Liver (tissue), 9 donors: ENCODE data around the gene SPTB. TPM values are rescaled to one million over a fixed set of nuclear protein-coding genes. Genes with fewer than 3 reads are reported as not detected.

Experiments
- DNase-seq: peaks from one replicate; pipeline ENCODE4 v3.0.0-alpha.2; 2017; ENCODE audit warnings: low spot score
- H3K27ac ChIP-seq, 2 donors: one replicate each; pipeline ENCODE4 v1.7.0; 2013; ENCODE audit warnings: inconsistent platforms in 2 of 2, low read length in 2 of 2, control low read depth in 1 of 2, low read depth in 1 of 2, mild to moderate bottlenecking in 1 of 2
- H3K27me3 ChIP-seq, 4 donors: one replicate each; pipeline versions ENCODE4 v1.6.1 to v1.7.0; 2013; ENCODE audit warnings: low read length in 3 of 4, inconsistent platforms in 1 of 4, mild to moderate bottlenecking in 1 of 4, moderate library complexity in 1 of 4; ENCODE audit not compliant: control insufficient read depth in 4 of 4, insufficient read depth in 4 of 4
- H3K36me3 ChIP-seq, 4 donors: one replicate each; pipeline versions ENCODE4 v1.6.1 to v1.7.0; 2013; ENCODE audit warnings: low read length in 3 of 4, mild to moderate bottlenecking in 3 of 4, low read depth in 1 of 4, moderate library complexity in 1 of 4; ENCODE audit not compliant: control insufficient read depth in 4 of 4, insufficient read depth in 3 of 4
- H3K4me1 ChIP-seq, 4 donors: one replicate each; pipeline versions ENCODE4 v1.6.1 to v1.7.0; 2013; ENCODE audit warnings: low read length in 3 of 4, mild to moderate bottlenecking in 3 of 4, moderate library complexity in 1 of 4; ENCODE audit not compliant: control insufficient read depth in 4 of 4, insufficient read depth in 4 of 4
- H3K4me3 ChIP-seq, 3 donors: one replicate each; pipeline versions ENCODE4 v1.6.1 to v1.7.0; 2013; ENCODE audit warnings: low read length in 3 of 3, control low read depth in 1 of 3, low read depth in 1 of 3, mild to moderate bottlenecking in 1 of 3
- H3K9ac ChIP-seq, 2 donors: one replicate each; pipeline ENCODE4 v1.7.0; 2013; ENCODE audit warnings: low read length in 2 of 2, mild to moderate bottlenecking in 2 of 2, moderate library complexity in 2 of 2, control low read depth in 1 of 2, low read depth in 1 of 2
- H3K9me3 ChIP-seq, 4 donors: one replicate each; pipeline versions ENCODE4 v1.6.1 to v1.7.0; 2013; ENCODE audit warnings: low read length in 3 of 4; ENCODE audit not compliant: control insufficient read depth in 4 of 4
- FOXA1 ChIP-seq: IDR thresholded peaks from 2 replicates; pipeline ENCODE4 v1.6.1; 2016; ENCODE audit warnings: antibody characterized with exemption
- FOXA2 ChIP-seq: IDR thresholded peaks from 2 replicates; pipeline ENCODE4 v1.6.1; 2016; ENCODE audit warnings: antibody characterized with exemption
- GABPA ChIP-seq, 2 donors: IDR thresholded peaks in 1 of 2; conservative IDR thresholded peaks in 1 of 2; 2 replicates each; pipeline ENCODE4 v1.6.1; 2016; ENCODE audit warnings: antibody characterized with exemption in 2 of 2, mild to moderate bottlenecking in 1 of 2, moderate library complexity in 1 of 2
- HNF4G ChIP-seq: IDR thresholded peaks from 2 replicates; pipeline ENCODE4 v1.6.1; 2016; ENCODE audit warnings: antibody characterized with exemption
- RXRA ChIP-seq, 2 donors: IDR thresholded peaks; 2 replicates each; pipeline ENCODE4 v1.6.1; 2017 to 2018; ENCODE audit warnings: antibody characterized with exemption in 2 of 2, mild to moderate bottlenecking in 1 of 2
- SP1 ChIP-seq: IDR thresholded peaks from 2 replicates; pipeline ENCODE4 v1.6.1; 2018; ENCODE audit warnings: antibody characterized with exemption, mild to moderate bottlenecking
- TAF1 ChIP-seq: conservative IDR thresholded peaks from 2 replicates; pipeline ENCODE4 v1.6.1; 2016; ENCODE audit warnings: antibody characterized with exemption, mild to moderate bottlenecking
- YY1 ChIP-seq: IDR thresholded peaks from 2 replicates; pipeline ENCODE4 v1.6.1; 2016; ENCODE audit warnings: antibody characterized with exemption, mild to moderate bottlenecking
- WGBS: extraction: QIAGEN DNeasy Blood & Tissue Kit; methylation state at CpG from one replicate; pipeline ENCODE4 v1.1.7; 2013; 5-methylcytosine and 5-hydroxymethylcytosine counted together
- polyA plus RNA-seq, 2 donors: library from polyadenylated mRNA; stranded (reverse) in 1 of 2; unstranded in 1 of 2; fragments of 200-250 nt in 1 of 2; fragments of >200 nt in 1 of 2; fragmentation: Nextera tagmentation in 1 of 2; extraction: Ambion mirVana in 1 of 2; gene quantifications; one replicate each; pipeline versions ENCODE4 v1.2.1 to v1.2.3, GENCODE V29; 2013 to 2015
- total RNA-seq, 2 donors: library from RNA; depleted of rRNA; stranded (reverse); fragments of >200 nt; gene quantifications; one replicate each; pipeline ENCODE4 v1.2.3, GENCODE V29; 2014
- TF ChIP-seq, protein P1 (sequence below): IDR thresholded peaks from 2 replicates; pipeline ENCODE4 v1.6.1; 2016; ENCODE audit warnings: antibody characterized with exemption
- TF ChIP-seq, protein P2 (sequence below): IDR thresholded peaks from 2 replicates; pipeline ENCODE4 v1.6.1; 2016; ENCODE audit warnings: antibody characterized with exemption
- TF ChIP-seq, protein P3 (sequence below): IDR thresholded peaks from 2 replicates; pipeline ENCODE4 v1.6.1; 2016; ENCODE audit warnings: antibody characterized with exemption, mild to moderate bottlenecking
- TF ChIP-seq, protein P4 (sequence below): fragments of 150-350 bp; IDR thresholded peaks from 2 replicates; pipeline ENCODE4 v1.5.1; 2017; ENCODE audit warnings: improper control_type of control experiment, low read depth, low read length; ENCODE audit not compliant: missing input control
- TF ChIP-seq, protein P5 (sequence below): IDR thresholded peaks from 2 replicates; pipeline ENCODE4 v1.6.1; 2016; ENCODE audit warnings: antibody characterized with exemption
- donor health status: healthy.
- donor health status: healthy.
- donor health status: healthy.
- donor health status: healthy.
- donor health status: healthy.

The SPTB gene
- total and polyA plus RNA-seq, 4 donors = 0.12 to 332 (median 0.26) TPM

DNA sequence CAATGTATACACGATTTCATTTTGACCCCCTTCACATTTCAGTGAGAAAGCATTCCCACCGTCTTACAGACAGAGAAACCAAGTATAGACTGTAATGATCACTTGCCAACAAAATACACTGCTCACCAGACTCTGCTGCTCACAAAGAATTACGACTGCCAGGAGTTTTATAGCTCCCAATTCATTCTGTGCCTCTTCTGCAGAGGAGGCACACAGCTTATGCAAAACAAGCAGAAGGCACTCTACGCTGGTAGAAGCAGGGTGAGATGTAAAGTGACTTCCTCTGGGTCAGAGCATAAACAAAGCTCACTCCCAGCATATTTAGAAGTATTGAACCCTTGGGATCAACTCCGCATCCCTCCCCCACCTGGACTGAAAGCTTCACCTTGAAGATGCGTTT, 14.6 kb downstream of the SPTB start:
- 76% methylated on average over 6 of the region's 6 CpGs for WGBS
- no peak for DNase-seq
- H3K9ac ChIP-seq = no peak overlapping the region
- no peaks in the 10 kb centered on the region for H3K9me3 ChIP-seq
- no peaks in the 10 kb centered on the region for H3K36me3 ChIP-seq
- TF ChIP-seq, protein P1, sequence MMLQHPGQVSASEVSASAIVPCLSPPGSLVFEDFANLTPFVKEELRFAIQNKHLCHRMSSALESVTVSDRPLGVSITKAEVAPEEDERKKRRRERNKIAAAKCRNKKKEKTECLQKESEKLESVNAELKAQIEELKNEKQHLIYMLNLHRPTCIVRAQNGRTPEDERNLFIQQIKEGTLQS = no peak
- no peak for TF ChIP-seq SP1
- H3K4me1 ChIP-seq = no peaks in the 10 kb centered on the region
- H3K27me3 ChIP-seq = no peaks in the 10 kb centered on the region
- no peak overlapping the region for H3K27ac ChIP-seq
- H3K4me3 ChIP-seq = no peak overlapping the region

DNA sequence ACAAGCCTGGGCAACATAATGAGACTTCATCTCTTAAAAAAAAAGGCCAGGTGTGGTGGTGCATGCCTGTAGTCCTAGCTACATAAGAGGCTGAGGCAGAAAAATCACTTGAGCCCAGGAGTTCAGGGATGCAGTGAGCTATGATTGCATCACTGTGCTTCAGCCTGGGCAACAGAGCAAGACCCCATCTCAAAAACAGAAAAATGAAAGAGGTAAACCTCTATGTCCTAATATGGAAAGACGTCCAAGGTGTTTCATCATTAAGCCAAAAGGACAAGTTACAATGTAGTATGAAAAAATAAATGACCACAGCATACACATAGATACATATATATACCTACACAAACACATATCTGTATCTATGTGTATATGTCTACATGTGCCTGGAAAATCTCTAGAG, 15.4 kb downstream of the SPTB start:
- no peak overlapping the region for H3K27ac ChIP-seq
- no peaks in the 10 kb centered on the region for H3K9me3 ChIP-seq
- H3K9ac ChIP-seq = no peak overlapping the region
- TF ChIP-seq, protein P2, sequence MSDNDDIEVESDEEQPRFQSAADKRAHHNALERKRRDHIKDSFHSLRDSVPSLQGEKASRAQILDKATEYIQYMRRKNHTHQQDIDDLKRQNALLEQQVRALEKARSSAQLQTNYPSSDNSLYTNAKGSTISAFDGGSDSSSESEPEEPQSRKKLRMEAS = no peak
- TF ChIP-seq, protein P3, sequence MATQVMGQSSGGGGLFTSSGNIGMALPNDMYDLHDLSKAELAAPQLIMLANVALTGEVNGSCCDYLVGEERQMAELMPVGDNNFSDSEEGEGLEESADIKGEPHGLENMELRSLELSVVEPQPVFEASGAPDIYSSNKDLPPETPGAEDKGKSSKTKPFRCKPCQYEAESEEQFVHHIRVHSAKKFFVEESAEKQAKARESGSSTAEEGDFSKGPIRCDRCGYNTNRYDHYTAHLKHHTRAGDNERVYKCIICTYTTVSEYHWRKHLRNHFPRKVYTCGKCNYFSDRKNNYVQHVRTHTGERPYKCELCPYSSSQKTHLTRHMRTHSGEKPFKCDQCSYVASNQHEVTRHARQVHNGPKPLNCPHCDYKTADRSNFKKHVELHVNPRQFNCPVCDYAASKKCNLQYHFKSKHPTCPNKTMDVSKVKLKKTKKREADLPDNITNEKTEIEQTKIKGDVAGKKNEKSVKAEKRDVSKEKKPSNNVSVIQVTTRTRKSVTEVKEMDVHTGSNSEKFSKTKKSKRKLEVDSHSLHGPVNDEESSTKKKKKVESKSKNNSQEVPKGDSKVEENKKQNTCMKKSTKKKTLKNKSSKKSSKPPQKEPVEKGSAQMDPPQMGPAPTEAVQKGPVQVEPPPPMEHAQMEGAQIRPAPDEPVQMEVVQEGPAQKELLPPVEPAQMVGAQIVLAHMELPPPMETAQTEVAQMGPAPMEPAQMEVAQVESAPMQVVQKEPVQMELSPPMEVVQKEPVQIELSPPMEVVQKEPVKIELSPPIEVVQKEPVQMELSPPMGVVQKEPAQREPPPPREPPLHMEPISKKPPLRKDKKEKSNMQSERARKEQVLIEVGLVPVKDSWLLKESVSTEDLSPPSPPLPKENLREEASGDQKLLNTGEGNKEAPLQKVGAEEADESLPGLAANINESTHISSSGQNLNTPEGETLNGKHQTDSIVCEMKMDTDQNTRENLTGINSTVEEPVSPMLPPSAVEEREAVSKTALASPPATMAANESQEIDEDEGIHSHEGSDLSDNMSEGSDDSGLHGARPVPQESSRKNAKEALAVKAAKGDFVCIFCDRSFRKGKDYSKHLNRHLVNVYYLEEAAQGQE = no peak
- TF ChIP-seq FOXA2 (no peak), RXRA (IDR thresholded peaks at IDR 0.05) (no peak), HNF4G (no peak), TAF1 (no peak), SP1 (no peak), FOXA1 (no peak), YY1 (no peak), GABPA (IDR thresholded peaks at IDR 0.05 in 1 of 2, conservative IDR thresholded peaks at IDR 0.05 in 1 of 2) (no peak)
- TF ChIP-seq, protein P4, sequence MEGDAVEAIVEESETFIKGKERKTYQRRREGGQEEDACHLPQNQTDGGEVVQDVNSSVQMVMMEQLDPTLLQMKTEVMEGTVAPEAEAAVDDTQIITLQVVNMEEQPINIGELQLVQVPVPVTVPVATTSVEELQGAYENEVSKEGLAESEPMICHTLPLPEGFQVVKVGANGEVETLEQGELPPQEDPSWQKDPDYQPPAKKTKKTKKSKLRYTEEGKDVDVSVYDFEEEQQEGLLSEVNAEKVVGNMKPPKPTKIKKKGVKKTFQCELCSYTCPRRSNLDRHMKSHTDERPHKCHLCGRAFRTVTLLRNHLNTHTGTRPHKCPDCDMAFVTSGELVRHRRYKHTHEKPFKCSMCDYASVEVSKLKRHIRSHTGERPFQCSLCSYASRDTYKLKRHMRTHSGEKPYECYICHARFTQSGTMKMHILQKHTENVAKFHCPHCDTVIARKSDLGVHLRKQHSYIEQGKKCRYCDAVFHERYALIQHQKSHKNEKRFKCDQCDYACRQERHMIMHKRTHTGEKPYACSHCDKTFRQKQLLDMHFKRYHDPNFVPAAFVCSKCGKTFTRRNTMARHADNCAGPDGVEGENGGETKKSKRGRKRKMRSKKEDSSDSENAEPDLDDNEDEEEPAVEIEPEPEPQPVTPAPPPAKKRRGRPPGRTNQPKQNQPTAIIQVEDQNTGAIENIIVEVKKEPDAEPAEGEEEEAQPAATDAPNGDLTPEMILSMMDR = no peak
- TF ChIP-seq, protein P5, sequence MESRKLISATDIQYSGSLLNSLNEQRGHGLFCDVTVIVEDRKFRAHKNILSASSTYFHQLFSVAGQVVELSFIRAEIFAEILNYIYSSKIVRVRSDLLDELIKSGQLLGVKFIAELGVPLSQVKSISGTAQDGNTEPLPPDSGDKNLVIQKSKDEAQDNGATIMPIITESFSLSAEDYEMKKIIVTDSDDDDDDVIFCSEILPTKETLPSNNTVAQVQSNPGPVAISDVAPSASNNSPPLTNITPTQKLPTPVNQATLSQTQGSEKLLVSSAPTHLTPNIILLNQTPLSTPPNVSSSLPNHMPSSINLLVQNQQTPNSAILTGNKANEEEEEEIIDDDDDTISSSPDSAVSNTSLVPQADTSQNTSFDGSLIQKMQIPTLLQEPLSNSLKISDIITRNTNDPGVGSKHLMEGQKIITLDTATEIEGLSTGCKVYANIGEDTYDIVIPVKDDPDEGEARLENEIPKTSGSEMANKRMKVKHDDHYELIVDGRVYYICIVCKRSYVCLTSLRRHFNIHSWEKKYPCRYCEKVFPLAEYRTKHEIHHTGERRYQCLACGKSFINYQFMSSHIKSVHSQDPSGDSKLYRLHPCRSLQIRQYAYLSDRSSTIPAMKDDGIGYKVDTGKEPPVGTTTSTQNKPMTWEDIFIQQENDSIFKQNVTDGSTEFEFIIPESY = no peak
- no peaks in the 10 kb centered on the region for H3K4me1 ChIP-seq
- WGBS = 77% methylated on average over 1 of the region's 1 CpG
- no peak for DNase-seq
- H3K36me3 ChIP-seq = no peaks in the 10 kb centered on the region
- H3K4me3 ChIP-seq = no peak overlapping the region
- H3K27me3 ChIP-seq = no peaks in the 10 kb centered on the region
